ENCODE measurements around the gene ATXN8OS. TPM values are rescaled to one million over a fixed set of nuclear protein-coding genes. Genes with fewer than 3 reads are reported as not detected.

The ATXN8OS gene
- not detected in 2 replicates for total RNA-seq
- long read RNA-seq, partial matches to known transcripts = 0 of 1 reads
- long read RNA-seq, other reads (novel, unspliced or antisense) = 1 of 1 reads

DNA sequence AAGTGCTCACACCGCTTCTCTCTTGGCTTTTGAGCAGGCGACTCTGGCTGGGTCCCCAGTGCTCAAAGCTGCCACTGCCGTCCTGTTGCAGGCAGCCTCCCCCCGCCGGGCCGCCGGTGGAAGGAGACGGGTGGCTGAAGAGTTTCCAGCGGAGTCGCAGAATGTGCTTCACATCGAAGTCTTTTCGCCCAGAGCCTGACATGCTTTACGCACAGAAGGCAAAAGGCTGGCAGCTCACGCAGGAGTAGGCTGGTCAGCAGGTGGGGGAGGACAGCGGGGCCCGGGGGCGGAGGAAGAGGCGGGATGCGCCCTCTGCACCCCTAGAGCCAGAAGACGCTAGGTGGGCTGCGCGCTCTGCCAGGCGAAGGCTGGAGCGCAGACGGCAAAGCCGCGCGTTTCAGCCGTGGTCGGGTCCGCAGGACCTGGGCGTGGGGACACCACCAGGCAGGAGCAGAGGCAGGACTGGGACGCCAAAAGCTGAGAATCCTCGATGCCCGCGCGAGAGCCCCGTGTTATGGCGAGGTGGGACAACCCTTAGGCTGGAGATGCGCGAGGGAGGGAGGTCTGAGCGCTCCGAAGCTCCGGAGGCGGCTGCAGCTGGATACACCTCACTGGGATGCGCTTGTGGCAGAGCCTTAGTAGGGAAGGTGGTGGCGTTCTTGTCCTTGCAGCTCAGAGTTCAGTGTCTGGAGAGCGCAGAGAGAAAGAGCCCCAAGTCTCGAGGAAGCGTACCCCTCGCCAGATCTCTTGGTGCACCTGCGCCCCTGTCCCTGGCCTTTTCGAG lies at the start of gene ATXN8OS:
Gene ATXN8OS (plus strand): TSS at position 329 of the 784 bp plus-strand sequence.
- Mint-ChIP-seq H3K9me3 (ENCODE audit: low read depth) (no peaks in the 10 kb centered on the region), H3K4me1 (ENCODE audit: low read depth) (peaks cover 3% of the 10 kb centered on the region), H3K27me3 (peaks cover 36% of the 10 kb centered on the region), H3K4me3 (ENCODE audit: low read depth) (peak within 1 kb of the TSS; percentile 67), H3K27ac (no peak within 1 kb of the TSS), H3K36me3 (ENCODE audit: insufficient read depth) (no peaks in the 10 kb centered on the region)
- TF ChIP-seq, protein P1, sequence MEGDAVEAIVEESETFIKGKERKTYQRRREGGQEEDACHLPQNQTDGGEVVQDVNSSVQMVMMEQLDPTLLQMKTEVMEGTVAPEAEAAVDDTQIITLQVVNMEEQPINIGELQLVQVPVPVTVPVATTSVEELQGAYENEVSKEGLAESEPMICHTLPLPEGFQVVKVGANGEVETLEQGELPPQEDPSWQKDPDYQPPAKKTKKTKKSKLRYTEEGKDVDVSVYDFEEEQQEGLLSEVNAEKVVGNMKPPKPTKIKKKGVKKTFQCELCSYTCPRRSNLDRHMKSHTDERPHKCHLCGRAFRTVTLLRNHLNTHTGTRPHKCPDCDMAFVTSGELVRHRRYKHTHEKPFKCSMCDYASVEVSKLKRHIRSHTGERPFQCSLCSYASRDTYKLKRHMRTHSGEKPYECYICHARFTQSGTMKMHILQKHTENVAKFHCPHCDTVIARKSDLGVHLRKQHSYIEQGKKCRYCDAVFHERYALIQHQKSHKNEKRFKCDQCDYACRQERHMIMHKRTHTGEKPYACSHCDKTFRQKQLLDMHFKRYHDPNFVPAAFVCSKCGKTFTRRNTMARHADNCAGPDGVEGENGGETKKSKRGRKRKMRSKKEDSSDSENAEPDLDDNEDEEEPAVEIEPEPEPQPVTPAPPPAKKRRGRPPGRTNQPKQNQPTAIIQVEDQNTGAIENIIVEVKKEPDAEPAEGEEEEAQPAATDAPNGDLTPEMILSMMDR (IDR thresholded peaks at IDR 0.05; ENCODE audit: unreplicated experiment) = no peak
- peak; percentile 22 for DNase-seq (ENCODE audit: low spot score, unreplicated experiment)

DNA sequence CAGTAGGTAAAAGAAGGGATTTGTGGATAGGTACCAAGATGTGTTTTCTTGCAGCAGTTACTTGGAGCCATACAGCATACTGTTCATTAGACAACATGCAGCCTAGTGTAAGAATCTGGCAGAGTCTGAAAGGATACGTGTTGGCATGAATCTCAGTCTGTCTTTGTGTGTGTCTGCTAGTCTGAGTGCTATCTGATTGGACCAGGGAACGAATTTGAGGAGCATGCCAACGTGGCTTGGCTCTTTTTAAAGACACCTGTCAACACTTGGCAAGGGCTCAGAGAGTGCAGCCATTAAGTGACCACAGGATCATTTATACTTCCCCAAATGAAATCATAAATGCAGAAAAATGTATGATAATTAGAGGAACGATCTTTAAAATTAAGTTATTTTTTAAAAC lies 27.6 kb upstream of the ATXN8OS start:
- TF ChIP-seq, protein P1 (IDR thresholded peaks at IDR 0.05; ENCODE audit: unreplicated experiment) = no peak
- no peak for DNase-seq (ENCODE audit: low spot score, unreplicated experiment)
- Mint-ChIP-seq H3K27ac (no peak overlapping the region), H3K27me3 (no peaks in the 10 kb centered on the region), H3K4me3 (ENCODE audit: low read depth) (no peak overlapping the region), H3K36me3 (ENCODE audit: insufficient read depth) (no peaks in the 10 kb centered on the region), H3K9me3 (ENCODE audit: low read depth) (no peaks in the 10 kb centered on the region), H3K4me1 (ENCODE audit: low read depth) (no peaks in the 10 kb centered on the region)

DNA sequence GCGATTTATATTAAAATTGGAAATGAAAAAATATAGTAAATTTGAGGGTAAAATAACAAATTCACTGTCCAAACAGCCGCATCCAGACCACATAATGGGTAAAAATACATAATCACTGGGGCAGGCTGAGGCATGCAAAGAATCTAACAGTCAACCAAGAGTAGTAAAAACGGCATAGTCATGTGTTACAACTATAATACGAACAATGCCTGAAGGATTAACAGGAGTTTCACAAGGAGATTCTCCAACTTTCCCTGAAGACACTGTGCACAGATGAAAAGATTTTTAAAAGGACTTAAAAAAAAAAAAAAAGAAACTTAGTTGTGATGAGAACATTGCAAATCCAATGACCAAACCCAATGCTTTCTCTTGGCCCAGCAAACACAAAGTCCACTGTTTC lies 20.4 kb upstream of the ATXN8OS start:
- Mint-ChIP-seq H3K4me1 (ENCODE audit: low read depth) (no peaks in the 10 kb centered on the region), H3K4me3 (ENCODE audit: low read depth) (no peak overlapping the region), H3K27me3 (no peaks in the 10 kb centered on the region), H3K9me3 (ENCODE audit: low read depth) (no peaks in the 10 kb centered on the region), H3K36me3 (ENCODE audit: insufficient read depth) (no peaks in the 10 kb centered on the region), H3K27ac (no peak overlapping the region)
- no peak for DNase-seq (ENCODE audit: low spot score, unreplicated experiment)
- TF ChIP-seq, protein P1 (IDR thresholded peaks at IDR 0.05; ENCODE audit: unreplicated experiment) = no peak

DNA sequence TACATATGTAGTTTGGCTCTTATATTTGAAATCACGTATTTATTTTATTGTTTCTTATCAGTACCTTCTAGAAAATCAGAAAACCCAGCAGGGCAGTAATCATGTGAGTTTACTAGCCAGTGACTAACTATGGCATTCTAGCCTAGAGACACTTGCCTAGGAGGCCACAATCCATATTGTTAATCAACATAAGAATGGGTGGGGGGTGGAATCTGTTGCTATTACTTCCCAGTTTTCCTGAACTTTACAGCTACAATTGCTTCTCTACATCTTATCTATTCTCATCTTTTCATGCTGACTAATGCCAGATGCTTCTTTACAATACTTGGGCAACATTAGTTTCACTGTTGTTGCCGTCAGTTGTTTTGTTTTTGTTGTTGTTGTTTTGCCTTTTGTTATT lies 18.7 kb upstream of the ATXN8OS start:
- H3K27ac Mint-ChIP-seq = no peak overlapping the region
- H3K4me3 Mint-ChIP-seq (ENCODE audit: low read depth) = no peak overlapping the region
- no peak for DNase-seq (ENCODE audit: low spot score, unreplicated experiment)
- no peaks in the 10 kb centered on the region for H3K36me3 Mint-ChIP-seq (ENCODE audit: insufficient read depth)
- H3K9me3 Mint-ChIP-seq (ENCODE audit: low read depth) = no peaks in the 10 kb centered on the region
- TF ChIP-seq, protein P1 (IDR thresholded peaks at IDR 0.05; ENCODE audit: unreplicated experiment) = no peak
- H3K27me3 Mint-ChIP-seq = no peaks in the 10 kb centered on the region
- H3K4me1 Mint-ChIP-seq (ENCODE audit: low read depth) = no peaks in the 10 kb centered on the region

DNA sequence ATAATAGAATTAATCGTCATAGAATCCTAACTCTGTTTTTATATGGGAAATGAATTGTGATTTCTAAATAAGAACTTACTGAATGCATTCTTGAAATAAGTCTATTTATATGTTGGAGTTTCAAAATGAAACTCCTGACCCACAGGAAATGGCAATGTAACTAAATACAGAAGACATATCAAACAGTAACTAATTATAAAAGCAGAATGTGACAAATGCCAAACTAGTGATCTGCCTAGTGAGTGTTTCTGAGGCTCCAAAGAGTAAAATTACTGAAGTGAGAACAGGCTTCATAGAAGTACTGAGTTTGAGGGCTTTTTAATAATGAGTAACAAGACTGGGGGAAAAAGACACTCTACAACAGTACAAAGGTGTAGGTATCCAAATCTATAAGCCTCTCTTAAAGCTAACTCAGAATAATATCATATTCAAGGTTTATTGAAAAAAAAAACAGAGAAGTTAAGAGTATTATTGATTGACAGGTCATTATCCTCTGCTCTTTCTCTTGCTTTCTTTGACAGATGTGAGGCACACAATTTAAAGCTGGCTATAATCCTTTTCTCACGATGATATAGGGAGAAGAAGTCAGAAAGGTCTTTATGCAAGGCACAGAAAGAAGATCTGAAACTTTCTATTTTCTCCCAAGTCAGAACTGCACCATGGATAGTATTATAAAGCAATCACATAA lies 17.4 kb upstream of the ATXN8OS start:
- Mint-ChIP-seq H3K4me3 (ENCODE audit: low read depth) (no peak overlapping the region), H3K27ac (no peak overlapping the region), H3K36me3 (ENCODE audit: insufficient read depth) (no peaks in the 10 kb centered on the region), H3K4me1 (ENCODE audit: low read depth) (no peaks in the 10 kb centered on the region), H3K27me3 (no peaks in the 10 kb centered on the region), H3K9me3 (ENCODE audit: low read depth) (no peaks in the 10 kb centered on the region)
- DNase-seq (ENCODE audit: low spot score, unreplicated experiment) = no peak
- TF ChIP-seq, protein P1 (IDR thresholded peaks at IDR 0.05; ENCODE audit: unreplicated experiment) = no peak
